IMR-90 (cell line): ENCODE measurements around the gene ANK2. TPM values are rescaled to one million over a fixed set of nuclear protein-coding genes. Genes with fewer than 3 reads are reported as not detected.

Experiments
- ATAC-seq: fragments of 200-7000 bp; cut with Tn5 transposase; 2 replicates; pipeline ENCODE4 v1.9.1; 2020; ENCODE audit warnings: low read depth, mild to moderate bottlenecking, moderate library complexity
- BruUV-seq: library from RNA; stranded (reverse); fragments of 400-500 nt; replicated peaks from 2 replicates; lab custom pipeline; 2021; lab: Mats Ljungman, UMichigan
- CTCF ChIA-PET: fragments of 300-600 bp; formaldehyde crosslinking; extraction: SDS; loops from one replicate; lab custom pipeline; 2021; ENCODE audit warnings: antibody characterized with exemption; lab: Yijun Ruan, JAX
- POLR2A ChIA-PET: fragments of 300-600 bp; sonication (Branson Sonifier 250); formaldehyde crosslinking; loops from one replicate; lab custom pipeline; 2022; ENCODE audit warnings: antibody characterized with exemption; ENCODE audit not compliant: unreplicated experiment; lab: Charles Lee
- DNase-seq: peaks from one replicate; pipeline ENCODE4 v3.0.0; 2013
- H2AFZ ChIP-seq: replicated peaks from 2 replicates; pipeline ENCODE3; 2013; ENCODE audit warnings: low read length, mild to moderate bottlenecking; ENCODE audit not compliant: poor library complexity
- H2AK5ac ChIP-seq: 2 replicates; pipeline ENCODE4 v1.6.1; 2013; ENCODE audit warnings: low read depth, low read length, inconsistent platforms
- H2AK9ac ChIP-seq: replicated peaks from 2 replicates; pipeline ENCODE3; 2013; ENCODE audit warnings: mild to moderate bottlenecking, low read depth, low read length, moderate library complexity; ENCODE audit not compliant: poor library complexity
- H2BK120ac ChIP-seq: 2 replicates; pipeline ENCODE4 v1.6.1; 2013; ENCODE audit warnings: low read depth, low read length, inconsistent platforms
- H2BK15ac ChIP-seq: 3 replicates; pipeline ENCODE4 v1.6.1; 2013; ENCODE audit warnings: low read depth, low read length, inconsistent platforms
- H2BK20ac ChIP-seq: 2 replicates; pipeline ENCODE4 v1.6.1; 2013; ENCODE audit warnings: low read depth, mild to moderate bottlenecking, inconsistent platforms, low read length, moderate library complexity
- H2BK5ac ChIP-seq: 2 replicates; pipeline ENCODE4 v1.6.1; 2013; ENCODE audit warnings: mild to moderate bottlenecking, low read depth, low read length, inconsistent platforms; ENCODE audit not compliant: poor library complexity, severe bottlenecking
- H3K14ac ChIP-seq: replicated peaks from 2 replicates; pipeline ENCODE4 v1.6.1; 2013; ENCODE audit warnings: low read depth, low read length, inconsistent platforms
- H3K18ac ChIP-seq: 2 replicates; pipeline ENCODE4 v1.6.1; 2013; ENCODE audit warnings: low read depth, low read length, control low read depth
- H3K23ac ChIP-seq: 2 replicates; pipeline ENCODE4 v1.6.1; 2013; ENCODE audit warnings: low read depth, low read length, inconsistent platforms
- H3K27ac ChIP-seq: 2 replicates; pipeline ENCODE4 v1.5.1; 2013; ENCODE audit warnings: mild to moderate bottlenecking, control low read depth, low read length; ENCODE audit not compliant: insufficient read depth
- H3K27me3 ChIP-seq: 2 replicates; pipeline ENCODE4 v1.6.1; 2013; ENCODE audit warnings: low read length; ENCODE audit not compliant: control insufficient read depth, insufficient read depth
- H3K36me3 ChIP-seq: 2 replicates; pipeline ENCODE4 v1.6.1; 2013; ENCODE audit warnings: low read length, mixed read lengths; ENCODE audit not compliant: control insufficient read depth, insufficient read depth
- H3K4ac ChIP-seq: 2 replicates; pipeline ENCODE4 v1.6.1; 2013; ENCODE audit warnings: low read depth, low read length, inconsistent platforms
- H3K4me1 ChIP-seq: 2 replicates; pipeline ENCODE4 v1.6.1; 2013; ENCODE audit warnings: low read length, mixed read lengths; ENCODE audit not compliant: control insufficient read depth, insufficient read depth
- H3K4me2 ChIP-seq: 2 replicates; pipeline ENCODE4 v1.6.1; 2013; ENCODE audit warnings: low read depth, mild to moderate bottlenecking, control low read depth, low read length, moderate library complexity
- H3K4me3 ChIP-seq: 2 replicates; pipeline ENCODE4 v1.5.1; 2013; ENCODE audit warnings: low read depth, mild to moderate bottlenecking, control low read depth, low read length, moderate library complexity; ENCODE audit not compliant: insufficient read depth
- H3K56ac ChIP-seq: 2 replicates; pipeline ENCODE4 v1.6.1; 2013; ENCODE audit warnings: low read length, inconsistent platforms; ENCODE audit not compliant: insufficient read depth; ENCODE audit errors: extremely low read depth
- H3K79me1 ChIP-seq, 2 experiments: 2 replicates each; pipeline ENCODE4 v1.6.1; 2013; ENCODE audit warnings: low read length in 2 of 2, inconsistent platforms in 1 of 2, low read depth in 1 of 2
- H3K9ac ChIP-seq: 2 replicates; pipeline ENCODE4 v1.6.1; 2013; ENCODE audit warnings: low read depth, low read length, control low read depth
- H3K9me1 ChIP-seq: 2 replicates; pipeline ENCODE4 v1.6.1; 2013; ENCODE audit warnings: low read length, inconsistent platforms; ENCODE audit not compliant: insufficient read depth
- H3K9me3 ChIP-seq: 2 replicates; pipeline ENCODE4 v1.6.1; 2013; ENCODE audit warnings: low read length; ENCODE audit not compliant: control insufficient read depth, insufficient read depth
- H4K20me1 ChIP-seq: 2 replicates; pipeline ENCODE4 v1.6.1; 2013; ENCODE audit warnings: low read length, inconsistent platforms; ENCODE audit not compliant: insufficient read depth
- H4K5ac ChIP-seq: 2 replicates; pipeline ENCODE4 v1.6.1; 2013; ENCODE audit warnings: mild to moderate bottlenecking, low read depth, low read length, control low read depth
- H4K8ac ChIP-seq, 2 experiments: 2 replicates each; pipeline ENCODE4 v1.6.1; 2013; ENCODE audit warnings: low read depth in 2 of 2, low read length in 2 of 2, control low read depth in 1 of 2, inconsistent platforms in 1 of 2
- H4K91ac ChIP-seq: 2 replicates; pipeline ENCODE4 v1.6.1; 2013; ENCODE audit warnings: low read depth, low read length, inconsistent platforms; ENCODE audit not compliant: insufficient read depth
- MAFK ChIP-seq: IDR thresholded peaks from 2 replicates; pipeline ENCODE4 v1.6.1; 2012; ENCODE audit warnings: low read depth, low read length, improper control_type of control experiment
- MAZ ChIP-seq: IDR thresholded peaks from 2 replicates; pipeline ENCODE4 v1.6.1; 2012; ENCODE audit warnings: low read depth, mild to moderate bottlenecking, low read length, improper control_type of control experiment, moderate library complexity, borderline replicate concordance
- RAD21 ChIP-seq: IDR thresholded peaks from 2 replicates; pipeline ENCODE4 v1.6.1; 2012; ENCODE audit warnings: low read length, improper control_type of control experiment
- RCOR1 ChIP-seq: IDR thresholded peaks from 2 replicates; pipeline ENCODE4 v1.6.1; 2012; ENCODE audit warnings: mild to moderate bottlenecking, low read length, improper control_type of control experiment; ENCODE audit not compliant: insufficient replicate concordance
- WGBS, 2 experiments: methylation state at CpG; one replicate each; pipeline versions ENCODE4 v1.1.5 to v1.1.7; 2013; ENCODE audit warnings: missing lambda C conversion rate in 2 of 2; ENCODE audit not compliant: insufficient read length in 1 of 2; ENCODE audit errors: extremely low coverage in 2 of 2; 5-methylcytosine and 5-hydroxymethylcytosine counted together
- dilution Hi-C: fragments of 300-500 bp; cut with HindIII; formaldehyde crosslinking; loops from one replicate; pipeline ENCODE4 v1.14.3; 2018; ENCODE audit warnings: low sequenced_read_pairs; ENCODE audit not compliant: unreplicated experiment
- in situ Hi-C: fragments of 300-500 bp; cut with MboI; formaldehyde crosslinking; loops from 3 replicates; pipeline ENCODE4 v1.14.3; 2019; ENCODE audit warnings: low sequenced_read_pairs, inconsistent platforms, mixed read lengths
- intact Hi-C: fragments of 100-400 bp; cut with micrococcal nuclease; formaldehyde crosslinking; loops from 2 replicates; pipeline ENCODE4 v1.10.0; 2022
- polyA plus RNA-seq, 3 experiments: library from polyadenylated mRNA; depleted of rRNA; stranded (reverse); fragments of >200 nt; gene quantifications; 2 replicates each; pipeline ENCODE4 v1.2.3, GENCODE V29; 2012; ENCODE audit warnings: low replicate concordance in 1 of 3
- total RNA-seq: library from RNA; depleted of rRNA; stranded (reverse); fragments of >200 nt; gene quantifications from 2 replicates; pipeline ENCODE4 v1.2.3, GENCODE V29; 2012
- TF ChIP-seq, protein P1 (sequence below): fragments of 150-350 bp; IDR thresholded peaks from 2 replicates; pipeline ENCODE4 v1.6.1; 2016; ENCODE audit warnings: low read depth, mild to moderate bottlenecking, low read length, moderate library complexity, borderline replicate concordance
- TF ChIP-seq, protein P2 (sequence below): fragments of 150-350 bp; IDR thresholded peaks from 2 replicates; pipeline ENCODE4 v1.6.1; 2017; ENCODE audit warnings: mild to moderate bottlenecking, antibody characterized with exemption, low read length, low read depth

Gene ANK2
- total and polyA plus RNA-seq, 2 of the 4 experiments (the other 2 are of a cell fraction) = 0.82 to 6.6 TPM

DNA sequence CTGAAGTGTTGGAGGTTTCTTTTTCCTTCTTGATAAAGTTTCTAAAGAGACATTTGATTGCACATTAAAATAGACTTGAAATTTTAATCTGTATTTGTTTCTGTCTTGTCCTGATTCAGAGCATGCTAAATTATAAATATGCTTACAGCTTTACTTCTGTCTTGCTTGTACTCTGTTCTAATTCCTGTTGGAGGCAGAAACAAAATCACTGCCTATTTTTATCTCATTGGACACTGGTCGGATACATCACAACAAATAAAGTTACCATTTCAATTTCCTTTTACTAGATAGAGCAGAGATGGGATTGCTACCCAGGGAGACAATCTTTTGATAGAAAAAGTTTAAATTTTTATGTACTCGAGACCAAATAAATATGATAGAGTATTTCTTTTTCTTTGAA is 6.9 kb downstream of the ANK2 start:
- Histone ChIP-seq H3K14ac (no peak overlapping the region), H3K4me2 (no peak overlapping the region), H3K4me3 (no peak overlapping the region), H2AK5ac (no peak overlapping the region), H3K79me1 (no peaks in the 10 kb centered on the region), H4K91ac (no peak overlapping the region), H4K20me1 (no peaks in the 10 kb centered on the region), H4K5ac (no peak overlapping the region), H3K9me3 (no peaks in the 10 kb centered on the region), H3K23ac (no peak overlapping the region), H3K4ac (no peak overlapping the region), H3K9me1 (no peaks in the 10 kb centered on the region), H3K56ac (no peak overlapping the region), H4K8ac (no peak overlapping the region), H3K27ac (no peak overlapping the region), H2AK9ac (no peak overlapping the region), H2BK5ac (no peak overlapping the region), H3K18ac (no peak overlapping the region), H3K27me3 (no peaks in the 10 kb centered on the region), H3K9ac (no peak overlapping the region), H2BK120ac (no peak overlapping the region), H2AFZ (no peak overlapping the region), H2BK20ac (no peak overlapping the region), H3K36me3 (no peaks in the 10 kb centered on the region), H2BK15ac (no peak overlapping the region), H3K4me1 (no peaks in the 10 kb centered on the region)
- BruUV-seq = no TSS peak
- DNase-seq = no peak
- dilution Hi-C loops (no loop called here), in situ Hi-C loops (no loop called here), intact Hi-C loops (no loop called here)
- no peak for ATAC-seq
- ChIA-PET POLR2A (no interaction called here), CTCF (no interaction called here)
- TF ChIP-seq RAD21 (no peak), MAFK (no peak), MAZ (no peak), RCOR1 (no peak)
- TF ChIP-seq, protein P1, sequence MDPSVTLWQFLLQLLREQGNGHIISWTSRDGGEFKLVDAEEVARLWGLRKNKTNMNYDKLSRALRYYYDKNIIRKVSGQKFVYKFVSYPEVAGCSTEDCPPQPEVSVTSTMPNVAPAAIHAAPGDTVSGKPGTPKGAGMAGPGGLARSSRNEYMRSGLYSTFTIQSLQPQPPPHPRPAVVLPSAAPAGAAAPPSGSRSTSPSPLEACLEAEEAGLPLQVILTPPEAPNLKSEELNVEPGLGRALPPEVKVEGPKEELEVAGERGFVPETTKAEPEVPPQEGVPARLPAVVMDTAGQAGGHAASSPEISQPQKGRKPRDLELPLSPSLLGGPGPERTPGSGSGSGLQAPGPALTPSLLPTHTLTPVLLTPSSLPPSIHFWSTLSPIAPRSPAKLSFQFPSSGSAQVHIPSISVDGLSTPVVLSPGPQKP = no peak
- TF ChIP-seq, protein P2, sequence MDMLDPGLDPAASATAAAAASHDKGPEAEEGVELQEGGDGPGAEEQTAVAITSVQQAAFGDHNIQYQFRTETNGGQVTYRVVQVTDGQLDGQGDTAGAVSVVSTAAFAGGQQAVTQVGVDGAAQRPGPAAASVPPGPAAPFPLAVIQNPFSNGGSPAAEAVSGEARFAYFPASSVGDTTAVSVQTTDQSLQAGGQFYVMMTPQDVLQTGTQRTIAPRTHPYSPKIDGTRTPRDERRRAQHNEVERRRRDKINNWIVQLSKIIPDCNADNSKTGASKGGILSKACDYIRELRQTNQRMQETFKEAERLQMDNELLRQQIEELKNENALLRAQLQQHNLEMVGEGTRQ = no peak
- no CpG with 5 or more reads among the region's 2 CpGs for WGBS, 2 experiments
